Activated naive CD8-positive, alpha-beta T cell (primary cell): ENCODE measurements around the gene BABAM2.

Source experiments
- H3K27ac Mint-ChIP-seq: one replicate; pipeline ENCODE4 v1.8.0; 2021; ENCODE audit warnings: mixed read lengths
- H3K27me3 Mint-ChIP-seq: one replicate; pipeline ENCODE4 v1.8.0; 2021; ENCODE audit warnings: mixed read lengths
- H3K36me3 Mint-ChIP-seq: one replicate; pipeline ENCODE4 v1.8.0; 2021; ENCODE audit warnings: mixed read lengths
- H3K4me1 Mint-ChIP-seq: one replicate; pipeline ENCODE4 v1.8.0; 2021; ENCODE audit warnings: low read depth, mixed read lengths
- H3K4me3 Mint-ChIP-seq: one replicate; pipeline ENCODE4 v1.8.0; 2021; ENCODE audit warnings: mild to moderate bottlenecking, mixed read lengths
- H3K9me3 Mint-ChIP-seq: one replicate; pipeline ENCODE4 v1.8.0; 2021; ENCODE audit warnings: low read depth, mixed read lengths

Gene BABAM2

DNA sequence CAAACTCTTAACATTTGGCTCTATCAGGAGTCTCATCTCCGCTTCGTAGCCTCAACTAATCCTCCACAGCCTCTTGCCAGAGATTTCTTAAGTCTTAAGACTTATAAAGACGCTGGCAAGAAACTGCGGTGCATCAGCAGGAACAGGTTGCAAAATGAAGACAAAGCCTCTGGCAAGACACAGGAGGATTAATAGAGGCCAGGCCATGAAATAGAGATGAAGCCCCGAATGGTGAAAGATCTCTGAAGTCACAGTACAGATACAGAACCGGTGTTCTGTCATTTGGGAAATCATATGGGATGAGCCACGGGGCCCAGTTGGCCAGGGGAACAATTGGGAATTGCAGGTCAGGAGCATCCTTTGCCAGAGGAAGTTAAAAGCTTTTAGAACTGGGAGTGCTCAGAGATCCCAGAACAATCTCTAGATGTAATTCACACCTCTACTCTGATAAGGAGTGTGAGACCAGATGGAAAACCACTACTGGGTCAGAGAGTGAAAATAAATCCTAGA, 311.2 kb downstream of the BABAM2 start:
- Mint-ChIP-seq H3K9me3 (no peaks in the 10 kb centered on the region), H3K4me1 (no peaks in the 10 kb centered on the region), H3K36me3 (peaks cover 25% of the 10 kb centered on the region)

DNA sequence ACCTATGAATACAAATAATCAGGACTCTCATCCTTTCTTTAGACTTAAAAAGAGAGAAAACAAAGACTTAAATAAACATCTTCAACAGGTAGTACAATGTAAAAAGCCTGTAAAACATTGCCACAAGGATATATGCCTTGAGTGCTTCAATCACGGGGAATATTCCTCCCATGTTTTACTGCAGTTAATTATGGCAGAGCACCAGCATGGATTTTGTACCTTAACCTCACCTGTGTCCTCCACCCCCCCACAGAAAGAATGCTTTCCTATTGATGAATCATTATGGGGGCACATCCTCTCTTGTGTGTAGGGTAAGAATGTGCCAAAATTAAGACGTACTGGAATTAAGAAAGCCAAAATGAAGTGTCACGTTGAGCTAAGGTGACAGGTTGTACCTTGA, 312.2 kb downstream of the BABAM2 start:
- Mint-ChIP-seq H3K9me3 (no peaks in the 10 kb centered on the region), H3K4me1 (no peaks in the 10 kb centered on the region), H3K4me3 (no peak overlapping the region), H3K36me3 (peaks cover 19% of the 10 kb centered on the region), H3K27ac (no peak overlapping the region), H3K27me3 (no peaks in the 10 kb centered on the region)

More for the DNA sequence above, 311.2 kb downstream of the BABAM2 start:
- H3K27ac Mint-ChIP-seq, result no peak overlapping the region
- H3K27me3 Mint-ChIP-seq, result no peaks in the 10 kb centered on the region
- no peak overlapping the region for H3K4me3 Mint-ChIP-seq

DNA sequence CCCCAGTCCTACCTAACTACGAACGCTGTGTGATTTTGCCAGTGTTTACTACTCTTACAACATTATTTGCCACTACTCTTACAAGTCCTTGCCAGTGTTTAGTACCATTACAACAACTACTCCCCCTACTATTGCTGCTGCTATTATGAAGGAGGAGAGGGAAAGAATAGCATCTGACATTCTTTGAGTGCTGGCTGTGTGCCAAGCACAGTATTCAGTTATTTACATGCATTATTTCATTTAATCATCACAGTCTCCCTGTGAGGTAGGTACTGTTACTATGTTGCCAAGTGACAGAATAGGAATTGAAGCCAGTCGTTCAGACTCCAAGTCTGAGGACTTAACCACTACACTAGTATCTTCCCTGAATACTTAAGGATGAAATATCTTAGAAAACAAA, 316.2 kb downstream of the BABAM2 start:
- no peak overlapping the region for H3K27ac Mint-ChIP-seq

DNA sequence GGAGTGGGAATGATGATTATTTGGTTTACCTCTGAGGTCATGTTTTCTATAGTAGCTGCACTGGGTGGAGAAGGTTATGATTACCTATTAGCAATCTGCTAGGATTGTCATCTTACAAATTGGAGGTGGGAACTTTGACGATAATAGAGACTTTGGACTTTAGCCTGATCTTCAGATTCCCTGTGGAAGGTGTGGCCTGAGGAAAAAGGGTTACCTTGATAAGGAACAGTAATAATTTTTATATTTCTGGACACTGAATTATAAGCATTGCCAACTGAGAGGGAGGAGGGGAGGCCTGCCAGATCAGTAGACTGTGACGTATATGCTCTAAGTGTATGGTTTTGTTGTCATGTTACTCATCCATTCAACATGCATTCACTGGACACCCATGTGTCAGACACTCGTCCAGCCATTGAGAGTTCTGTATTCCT, 318.7 kb downstream of the BABAM2 start:
- Mint-ChIP-seq H3K9me3 (no peaks in the 10 kb centered on the region), H3K27ac (no peak overlapping the region), H3K4me3 (no peak overlapping the region), H3K27me3 (no peaks in the 10 kb centered on the region), H3K4me1 (peaks cover 1% of the 10 kb centered on the region), H3K36me3 (peaks cover 5% of the 10 kb centered on the region)

More for the DNA sequence above, 316.2 kb downstream of the BABAM2 start:
- Mint-ChIP-seq H3K27me3 (no peaks in the 10 kb centered on the region), H3K4me3 (no peak overlapping the region), H3K4me1 (no peaks in the 10 kb centered on the region), H3K9me3 (no peaks in the 10 kb centered on the region), H3K36me3 (peaks cover 13% of the 10 kb centered on the region)

DNA sequence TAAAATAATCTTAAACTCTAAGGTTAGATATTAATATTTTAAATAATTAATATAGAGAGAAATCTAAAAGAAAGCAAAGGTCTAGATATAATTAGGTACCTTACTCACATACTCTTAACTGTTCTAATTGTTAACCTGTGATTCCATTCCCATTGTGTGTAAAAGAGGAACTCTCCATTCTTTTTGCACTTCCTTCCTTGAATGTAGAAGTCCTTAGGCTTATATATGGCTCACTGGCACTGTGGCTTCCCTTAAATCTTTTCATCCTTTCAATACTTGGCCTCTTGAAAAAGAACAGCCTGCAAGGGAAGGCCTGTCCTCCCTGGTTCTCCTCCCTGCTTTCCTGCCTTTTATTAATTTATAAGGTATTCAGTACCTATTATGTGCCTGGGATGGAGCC, 319.3 kb downstream of the BABAM2 start:
- Mint-ChIP-seq H3K4me3 (no peak overlapping the region), H3K9me3 (no peaks in the 10 kb centered on the region), H3K27me3 (no peaks in the 10 kb centered on the region), H3K27ac (no peak overlapping the region), H3K36me3 (no peaks in the 10 kb centered on the region), H3K4me1 (peaks cover 1% of the 10 kb centered on the region)

DNA sequence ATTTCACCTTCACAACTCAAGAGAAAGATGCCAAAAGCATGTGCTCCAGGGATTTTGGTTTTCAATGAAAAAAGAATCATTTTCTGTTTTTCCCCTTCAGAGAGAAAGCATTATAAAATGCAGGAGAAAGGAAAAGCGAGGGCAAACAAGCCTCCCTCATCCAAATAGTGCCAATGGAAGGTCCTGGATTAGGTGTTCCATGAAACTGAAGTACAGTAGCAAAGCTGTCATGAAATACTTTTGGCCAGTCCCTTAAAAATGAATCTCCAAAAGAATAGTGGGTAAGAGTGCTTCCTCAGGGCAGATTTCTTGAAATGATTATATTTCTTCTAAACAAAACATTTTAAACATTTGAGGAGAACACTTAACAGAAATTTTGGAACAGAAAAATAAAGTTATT, 320.0 kb downstream of the BABAM2 start:
- Mint-ChIP-seq H3K9me3 (no peaks in the 10 kb centered on the region), H3K27ac (no peak overlapping the region), H3K4me3 (no peak overlapping the region), H3K27me3 (no peaks in the 10 kb centered on the region), H3K36me3 (no peaks in the 10 kb centered on the region), H3K4me1 (peaks cover 1% of the 10 kb centered on the region)

DNA sequence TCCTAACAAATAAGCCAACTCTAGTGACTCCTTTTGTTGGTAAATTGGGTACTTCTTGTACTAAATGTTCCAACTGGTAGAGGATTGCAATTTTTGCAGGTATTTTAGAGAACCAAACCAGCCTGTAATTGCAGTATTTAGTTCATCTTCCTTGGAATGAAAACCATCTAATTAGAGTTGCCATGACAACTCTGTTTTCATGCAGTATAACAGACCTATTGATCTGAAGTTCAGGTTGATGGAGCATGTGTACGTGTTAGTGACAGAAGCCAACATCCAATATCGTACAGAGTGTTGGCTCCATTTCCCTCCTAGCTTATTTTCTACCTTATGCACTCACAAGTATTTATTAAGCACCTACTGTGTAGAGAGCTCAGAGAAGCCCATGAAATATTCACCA, 325.8 kb downstream of the BABAM2 start:
- Mint-ChIP-seq H3K9me3 (no peaks in the 10 kb centered on the region), H3K36me3 (peaks cover 2% of the 10 kb centered on the region), H3K4me1 (peaks cover 1% of the 10 kb centered on the region), H3K4me3 (no peak overlapping the region), H3K27ac (no peak overlapping the region), H3K27me3 (no peaks in the 10 kb centered on the region)

DNA sequence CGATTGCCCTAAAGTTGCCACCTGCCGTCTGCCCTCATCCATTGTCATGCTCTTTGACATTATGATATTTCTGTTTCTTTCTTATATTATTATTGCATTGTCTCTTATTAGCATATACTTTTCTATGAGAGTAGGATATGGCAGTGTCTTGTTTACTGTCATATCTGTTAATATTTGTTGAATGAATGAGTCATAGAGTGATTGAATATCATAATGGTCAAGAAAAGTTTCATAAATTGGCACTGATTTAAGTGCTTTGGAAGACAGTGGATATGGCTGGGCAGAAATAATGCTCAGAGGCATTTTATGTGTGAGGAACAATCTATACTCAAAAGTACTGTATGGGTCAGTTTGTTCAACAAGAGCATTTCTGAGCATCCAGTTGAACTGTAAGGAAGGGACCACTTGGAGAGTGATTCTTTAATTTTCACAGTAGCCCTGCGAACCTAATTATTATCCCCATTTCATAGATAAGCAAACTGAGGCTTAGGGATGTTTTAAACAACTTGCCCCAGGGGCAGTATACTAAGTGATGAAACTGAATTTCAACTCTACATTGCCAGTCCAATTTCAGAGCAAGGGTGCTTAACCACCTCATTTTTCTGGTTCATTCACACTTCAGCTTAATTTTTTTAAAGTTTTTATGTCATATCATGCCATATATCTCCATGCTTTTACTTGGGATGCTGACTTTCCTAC, 326.7 kb downstream of the BABAM2 start:
- no peaks in the 10 kb centered on the region for H3K9me3 Mint-ChIP-seq
- H3K27ac Mint-ChIP-seq, result no peak overlapping the region
- H3K27me3 Mint-ChIP-seq, result no peaks in the 10 kb centered on the region
- H3K36me3 Mint-ChIP-seq, result peaks cover 2% of the 10 kb centered on the region
- peaks cover 1% of the 10 kb centered on the region for H3K4me1 Mint-ChIP-seq
- H3K4me3 Mint-ChIP-seq, result no peak overlapping the region

DNA sequence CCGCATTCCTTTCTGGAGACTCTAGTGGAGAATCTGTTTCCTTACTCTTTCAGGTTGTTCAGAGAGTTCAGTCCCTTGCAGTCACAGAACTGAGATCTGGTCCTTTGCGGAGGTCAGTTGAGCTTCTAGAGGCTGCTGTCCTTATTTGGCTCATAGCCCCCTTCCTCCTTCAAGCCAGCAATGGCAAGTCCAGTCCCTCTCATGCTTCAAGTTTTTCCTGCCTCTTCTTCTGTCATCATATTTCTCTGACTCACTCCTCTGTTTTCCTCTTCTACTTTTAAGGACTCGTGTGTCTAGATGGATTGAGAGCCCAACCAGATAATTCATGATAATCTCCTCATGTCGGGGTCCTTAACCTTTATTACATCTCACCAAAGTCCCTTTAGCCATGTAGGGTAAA, 328.6 kb downstream of the BABAM2 start:
- no peaks in the 10 kb centered on the region for H3K9me3 Mint-ChIP-seq
- no peaks in the 10 kb centered on the region for H3K27me3 Mint-ChIP-seq
- no peak overlapping the region for H3K4me3 Mint-ChIP-seq
- no peak overlapping the region for H3K27ac Mint-ChIP-seq
- H3K4me1 Mint-ChIP-seq, result no peaks in the 10 kb centered on the region
- peaks cover 2% of the 10 kb centered on the region for H3K36me3 Mint-ChIP-seq

DNA sequence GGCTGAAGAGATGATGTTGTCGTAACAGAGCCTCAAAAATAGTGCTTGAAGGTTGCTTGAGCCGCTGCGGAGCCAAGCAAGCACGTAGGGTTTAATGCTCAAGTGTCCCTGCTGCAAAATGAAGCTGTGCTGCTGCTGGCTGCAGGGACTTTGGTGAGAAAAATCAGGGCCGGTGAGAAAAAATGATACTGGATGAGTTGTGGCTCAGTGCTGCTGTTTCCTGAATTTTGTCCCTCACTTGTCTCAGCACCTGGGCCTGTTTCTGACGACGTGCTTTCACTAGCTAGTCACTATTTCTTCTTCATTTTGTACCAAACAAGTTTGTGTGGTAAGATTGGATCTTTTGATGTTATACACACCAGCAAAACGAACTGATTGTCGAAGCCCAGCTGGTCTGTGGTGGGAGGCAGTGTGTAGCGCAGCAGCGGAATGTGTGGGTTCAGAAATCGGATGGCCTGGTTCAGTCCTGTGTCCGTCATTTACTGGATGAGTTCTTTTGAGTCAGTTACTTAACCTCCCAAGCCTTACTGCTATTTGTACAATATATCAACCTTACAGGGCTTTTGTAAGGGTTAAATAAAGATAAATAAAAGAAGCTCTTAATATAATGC, 329.3 kb downstream of the BABAM2 start:
- no peaks in the 10 kb centered on the region for H3K27me3 Mint-ChIP-seq
- no peaks in the 10 kb centered on the region for H3K9me3 Mint-ChIP-seq
- H3K36me3 Mint-ChIP-seq, result peaks cover 2% of the 10 kb centered on the region
- H3K4me1 Mint-ChIP-seq, result no peaks in the 10 kb centered on the region
- H3K27ac Mint-ChIP-seq, result no peak overlapping the region
- H3K4me3 Mint-ChIP-seq, result no peak overlapping the region

DNA sequence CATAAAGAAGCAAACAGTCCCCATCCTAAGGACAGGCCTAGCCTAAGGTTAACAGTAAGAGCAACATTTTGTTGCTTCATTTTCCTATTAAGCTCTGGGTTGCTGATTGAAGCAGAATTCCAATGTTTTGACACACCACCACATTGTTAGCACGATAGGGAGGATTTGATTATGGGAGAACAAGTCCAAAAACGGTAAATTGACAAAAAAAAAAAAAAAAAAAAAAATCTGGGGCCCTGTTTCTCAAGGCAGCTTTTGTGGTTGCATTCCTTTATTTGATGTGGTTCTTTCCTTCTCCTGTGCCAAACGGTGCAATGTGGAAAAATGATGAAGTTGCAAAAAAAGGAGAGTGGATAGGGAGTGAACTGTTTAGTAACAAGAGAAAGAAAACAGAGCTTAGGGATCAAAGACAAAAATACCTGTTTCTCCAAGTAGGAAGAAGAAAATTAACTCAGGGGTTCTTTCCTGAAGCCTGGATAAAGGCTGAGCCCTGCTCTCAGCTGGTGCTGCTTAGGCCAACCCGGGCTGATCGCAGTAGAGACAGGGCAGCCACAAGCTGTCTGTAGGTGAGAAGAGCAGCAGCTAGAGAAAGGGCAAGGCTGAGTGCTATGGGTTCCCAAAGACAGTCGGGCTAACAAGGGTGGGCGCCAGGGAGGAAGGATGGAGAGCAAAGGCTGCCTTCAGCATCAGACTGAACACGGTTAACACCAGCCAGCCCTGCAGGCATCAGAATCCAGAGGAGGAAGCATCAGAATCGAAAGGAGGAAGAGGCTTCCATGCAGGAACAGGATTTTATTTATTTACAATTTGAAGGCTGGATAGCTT, 334.3 kb downstream of the BABAM2 start:
- no peaks in the 10 kb centered on the region for H3K4me1 Mint-ChIP-seq

DNA sequence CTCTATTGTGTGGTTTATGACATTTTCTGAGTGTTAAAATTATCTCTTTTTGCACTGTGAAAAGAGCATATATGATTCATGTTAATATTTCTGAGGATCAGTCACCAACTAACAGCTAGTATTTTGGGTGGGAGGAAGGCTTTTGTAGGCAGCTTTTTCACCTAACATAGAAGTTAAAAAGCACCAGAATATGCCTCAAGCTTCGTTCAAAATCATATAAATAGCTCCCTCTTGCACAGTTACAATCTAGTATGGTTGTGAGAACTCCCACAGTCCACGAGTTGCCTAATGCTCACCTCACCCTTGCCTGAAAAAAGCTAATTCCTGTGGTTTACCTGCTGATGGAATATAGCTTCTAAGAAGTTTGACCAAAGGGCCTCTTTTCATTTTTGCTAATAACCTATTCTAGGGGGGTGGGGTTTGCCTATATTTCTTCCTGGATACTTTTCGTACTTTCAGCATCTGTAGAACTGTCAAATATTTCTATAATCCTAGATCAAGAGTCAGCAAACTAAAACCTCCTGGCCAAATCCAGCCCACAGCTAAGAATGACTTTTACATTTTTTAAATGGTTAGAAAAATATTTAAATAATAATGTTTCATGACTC, 335.0 kb downstream of the BABAM2 start:
- no peaks in the 10 kb centered on the region for H3K27me3 Mint-ChIP-seq
- no peaks in the 10 kb centered on the region for H3K4me1 Mint-ChIP-seq
- H3K9me3 Mint-ChIP-seq, result no peaks in the 10 kb centered on the region
- H3K36me3 Mint-ChIP-seq, result peaks cover 2% of the 10 kb centered on the region
- no peak overlapping the region for H3K4me3 Mint-ChIP-seq
- H3K27ac Mint-ChIP-seq, result no peak overlapping the region

More for the DNA sequence above, 334.3 kb downstream of the BABAM2 start:
- Mint-ChIP-seq H3K27ac (no peak overlapping the region), H3K36me3 (peaks cover 2% of the 10 kb centered on the region), H3K4me3 (no peak overlapping the region), H3K9me3 (no peaks in the 10 kb centered on the region), H3K27me3 (no peaks in the 10 kb centered on the region)

DNA sequence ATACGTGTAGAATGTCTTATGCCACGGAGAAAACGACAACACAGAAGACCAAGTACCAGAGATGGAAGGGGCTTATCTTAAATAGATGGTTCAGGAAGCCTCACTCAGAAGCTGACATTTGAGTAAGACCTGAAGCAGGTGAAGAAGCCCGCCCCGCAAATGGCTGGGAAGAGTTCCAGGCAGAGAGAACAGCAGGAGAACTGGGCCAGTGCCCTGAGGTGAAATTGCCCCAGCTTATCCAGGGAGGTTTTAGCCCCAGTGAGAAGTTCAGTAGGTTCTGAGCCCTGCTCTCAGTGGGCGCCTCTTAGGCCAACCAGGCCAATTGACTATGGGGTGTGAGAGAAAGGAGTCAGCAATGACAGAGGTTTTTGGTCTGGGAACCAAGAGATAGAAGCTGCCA, 336.0 kb downstream of the BABAM2 start:
- no peaks in the 10 kb centered on the region for H3K36me3 Mint-ChIP-seq
- H3K27me3 Mint-ChIP-seq, result no peaks in the 10 kb centered on the region
- no peaks in the 10 kb centered on the region for H3K9me3 Mint-ChIP-seq
- H3K27ac Mint-ChIP-seq, result no peak overlapping the region
- no peak overlapping the region for H3K4me3 Mint-ChIP-seq
- H3K4me1 Mint-ChIP-seq, result no peaks in the 10 kb centered on the region

DNA sequence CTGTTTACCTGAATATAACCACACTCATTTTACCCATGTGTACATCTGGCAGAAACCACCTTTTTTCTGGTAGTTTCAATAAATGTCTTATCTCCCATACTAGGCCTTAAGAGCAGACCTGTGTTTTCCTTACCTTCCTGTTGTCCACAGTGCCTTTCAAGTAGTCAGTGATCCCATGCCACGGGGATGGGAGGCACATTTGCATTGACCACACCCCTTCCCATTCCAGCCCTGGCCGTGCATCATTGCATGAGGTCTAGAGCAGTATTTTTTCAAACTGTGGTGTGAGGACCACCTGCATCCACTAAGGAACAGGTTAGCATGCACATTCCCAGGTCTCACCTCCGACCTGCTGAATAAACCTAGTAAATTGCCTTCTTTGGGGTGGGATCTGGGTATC, 337.0 kb downstream of the BABAM2 start:
- Mint-ChIP-seq H3K27ac (no peak overlapping the region), H3K4me3 (no peak overlapping the region), H3K4me1 (no peaks in the 10 kb centered on the region), H3K27me3 (no peaks in the 10 kb centered on the region), H3K9me3 (no peaks in the 10 kb centered on the region), H3K36me3 (peaks cover under 1% of the 10 kb centered on the region)
